Measurements from ENCODE around the gene TMEM263. TPM values are rescaled to one million over a fixed set of nuclear protein-coding genes. Genes with fewer than 3 reads are reported as not detected.

TMEM263 gene
- total and polyA plus RNA-seq, 2 donors (not counting 1 experiment from before 2014, with no cell fraction given): 97.9 to 116 TPM

GRCh38 chr12:107007411-107007810 lies 51.7 kb downstream of the TMEM263 start:
- no peak for TF ChIP-seq CTCF (conservative IDR thresholded peaks at IDR 0.05 in 1 of 2, IDR thresholded peaks at IDR 0.05 in 1 of 2; ENCODE audit: low read depth in 1 of 2, low read length in 2 of 2)
- no peak for TF ChIP-seq EZH2 (IDR thresholded peaks at IDR 0.05; ENCODE audit: low read length, missing control alignments)
- Histone ChIP-seq H3K9me3 (ENCODE audit: control insufficient read depth, insufficient read depth, low read depth, low read length) (no peaks in the 10 kb centered on the region), H3K9ac (ENCODE audit: insufficient read depth, low read length) (no peak overlapping the region), H3K27me3 (ENCODE audit: control insufficient read depth, insufficient read depth, low read length) (no peaks in the 10 kb centered on the region), H3K27ac (ENCODE audit: insufficient read depth, low read length) (no peak overlapping the region), H3K4me2 (ENCODE audit: extremely low read depth, insufficient read depth, low read length) (no peak overlapping the region), H2AFZ (ENCODE audit: low read length) (no peak overlapping the region), H3K4me3 (replicated peaks in 1 of 4; ENCODE audit: control extremely low read depth in 1 of 4, insufficient read depth in 1 of 4, low read depth in 3 of 4, low read length in 4 of 4) (no peak overlapping the region), H4K20me1 (ENCODE audit: control insufficient read depth, extremely low read depth, insufficient read depth, low read length) (no peaks in the 10 kb centered on the region), H3K79me2 (ENCODE audit: control insufficient read depth, insufficient read depth, low read length) (no peaks in the 10 kb centered on the region), H3K4me1 (ENCODE audit: control insufficient read depth, extremely low read depth, insufficient read depth, low read length) (no peaks in the 10 kb centered on the region), H3K36me3 (ENCODE audit: control insufficient read depth, insufficient read depth, low read length) (no peaks in the 10 kb centered on the region)
- DNase-seq (ENCODE audit: low read depth in 2 of 2): no peak

GRCh38 chr12:107011519-107011918 lies 55.8 kb downstream of the TMEM263 start:
- Histone ChIP-seq H3K27me3 (ENCODE audit: control insufficient read depth, insufficient read depth, low read length) (no peaks in the 10 kb centered on the region), H3K4me2 (ENCODE audit: extremely low read depth, insufficient read depth, low read length) (no peak overlapping the region), H3K27ac (ENCODE audit: insufficient read depth, low read length) (no peak overlapping the region), H3K9ac (ENCODE audit: insufficient read depth, low read length) (no peak overlapping the region), H3K9me3 (ENCODE audit: control insufficient read depth, insufficient read depth, low read depth, low read length) (no peaks in the 10 kb centered on the region), H3K4me3 (replicated peaks in 1 of 4; ENCODE audit: control extremely low read depth in 1 of 4, insufficient read depth in 1 of 4, low read depth in 3 of 4, low read length in 4 of 4) (no peak overlapping the region), H3K79me2 (ENCODE audit: control insufficient read depth, insufficient read depth, low read length) (no peaks in the 10 kb centered on the region), H3K4me1 (ENCODE audit: control insufficient read depth, extremely low read depth, insufficient read depth, low read length) (no peaks in the 10 kb centered on the region), H4K20me1 (ENCODE audit: control insufficient read depth, extremely low read depth, insufficient read depth, low read length) (no peaks in the 10 kb centered on the region), H3K36me3 (ENCODE audit: control insufficient read depth, insufficient read depth, low read length) (no peaks in the 10 kb centered on the region), H2AFZ (ENCODE audit: low read length) (no peak overlapping the region)
- no peak for DNase-seq (ENCODE audit: low read depth in 2 of 2)
- TF ChIP-seq CTCF (conservative IDR thresholded peaks at IDR 0.05 in 1 of 2, IDR thresholded peaks at IDR 0.05 in 1 of 2; ENCODE audit: low read depth in 1 of 2, low read length in 2 of 2) (no peak), EZH2 (IDR thresholded peaks at IDR 0.05; ENCODE audit: low read length, missing control alignments) (no peak)

- Histone ChIP-seq H3K9ac (ENCODE audit: insufficient read depth, low read length) (no peak overlapping the region), H3K4me3 (replicated peaks in 1 of 4; ENCODE audit: control extremely low read depth in 1 of 4, insufficient read depth in 1 of 4, low read depth in 3 of 4, low read length in 4 of 4) (no peak overlapping the region), H3K79me2 (ENCODE audit: control insufficient read depth, insufficient read depth, low read length) (no peaks in the 10 kb centered on the region), H4K20me1 (ENCODE audit: control insufficient read depth, extremely low read depth, insufficient read depth, low read length) (no peaks in the 10 kb centered on the region), H3K4me1 (ENCODE audit: control insufficient read depth, extremely low read depth, insufficient read depth, low read length) (no peaks in the 10 kb centered on the region), H3K4me2 (ENCODE audit: extremely low read depth, insufficient read depth, low read length) (no peak overlapping the region), H3K27ac (ENCODE audit: insufficient read depth, low read length) (no peak overlapping the region), H3K36me3 (ENCODE audit: control insufficient read depth, insufficient read depth, low read length) (no peaks in the 10 kb centered on the region), H2AFZ (ENCODE audit: low read length) (no peak overlapping the region), H3K9me3 (ENCODE audit: control insufficient read depth, insufficient read depth, low read depth, low read length) (no peaks in the 10 kb centered on the region), H3K27me3 (ENCODE audit: control insufficient read depth, insufficient read depth, low read length) (no peaks in the 10 kb centered on the region)
- no peak for DNase-seq (ENCODE audit: low read depth in 2 of 2)
- TF ChIP-seq CTCF (conservative IDR thresholded peaks at IDR 0.05 in 1 of 2, IDR thresholded peaks at IDR 0.05 in 1 of 2; ENCODE audit: low read depth in 1 of 2, low read length in 2 of 2): no peak
- no peak for TF ChIP-seq EZH2 (IDR thresholded peaks at IDR 0.05; ENCODE audit: low read length, missing control alignments)
These were observed 57.2 kb downstream of the TMEM263 start for GRCh38 chr12:107012736-107013425.
